Measurements from ENCODE around the gene PIF1. TPM values are rescaled to one million over a fixed set of nuclear protein-coding genes. Genes with fewer than 3 reads are reported as not detected.

The PIF1 gene
- total RNA-seq, 1 donor from 2014 or later = 0.42 TPM

DNA sequence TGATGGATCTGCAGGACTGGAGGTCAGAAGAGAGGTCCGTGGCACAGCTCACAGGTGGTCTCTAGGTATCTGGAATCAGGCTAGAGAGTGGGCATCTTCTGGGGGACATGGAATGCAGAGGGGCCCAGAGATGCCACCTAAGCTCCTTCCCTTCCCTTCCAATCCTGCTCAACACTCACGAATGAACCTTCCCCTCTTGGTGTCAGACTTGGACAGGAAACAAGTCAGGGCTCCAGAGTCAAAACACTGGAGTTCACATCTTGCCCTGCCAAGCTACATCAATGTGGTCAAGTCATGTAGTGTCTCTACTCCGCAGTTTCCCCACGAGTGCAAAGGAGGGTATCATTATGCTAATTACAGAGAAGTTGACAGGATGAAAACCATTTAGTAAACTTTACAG lies 34.0 kb downstream of the PIF1 start:
- intact Hi-C loops (cut with micrococcal nuclease) = no loop called here
- no peak for DNase-seq
- ATAC-seq = no peak

DNA sequence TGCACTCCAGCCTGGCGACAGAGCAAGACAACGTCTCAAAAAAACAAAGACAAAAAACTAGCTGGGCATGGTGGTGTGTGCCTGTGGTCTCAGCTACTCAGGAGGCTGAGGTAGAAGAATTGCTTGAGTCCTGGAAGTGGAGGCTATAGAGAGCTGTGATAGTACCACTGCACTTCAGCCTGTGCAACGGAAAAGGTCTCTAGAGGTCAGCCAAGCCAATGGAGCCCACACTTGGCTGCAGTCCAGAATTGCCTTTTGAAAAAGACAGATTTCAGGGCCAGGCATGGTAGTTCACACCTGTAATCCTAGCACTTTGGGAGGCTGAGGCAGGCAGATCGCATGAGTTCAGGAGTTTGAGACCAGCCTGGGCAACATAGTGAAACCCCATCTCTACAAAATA lies 41.7 kb downstream of the PIF1 start:
- intact Hi-C loops (cut with micrococcal nuclease) = no loop called here
- peak; percentile 38 for ATAC-seq
- DNase-seq = no peak

GRCh38 chr15:64782751-64783150 lies 42.7 kb downstream of the PIF1 start:
- intact Hi-C loops (cut with micrococcal nuclease) = no loop called here
- DNase-seq (no peak), ATAC-seq (no peak)

GRCh38 chr15:64781299-64781698 lies 44.1 kb downstream of the PIF1 start:
- ATAC-seq (no peak), DNase-seq (no peak)
- intact Hi-C loops (cut with micrococcal nuclease) = no loop called here

- DNase-seq = no peak
- no peak for ATAC-seq
- intact Hi-C loops (cut with micrococcal nuclease) = no loop called here
Measured at GRCh38 chr15:64780600-64781156, 44.8 kb downstream of the PIF1 start.

- intact Hi-C loops (cut with micrococcal nuclease) = no loop called here
- DNase-seq (no peak), ATAC-seq (no peak)
Measured at GRCh38 chr15:64779630-64780029, 45.8 kb downstream of the PIF1 start.

- intact Hi-C loops (cut with micrococcal nuclease) = no loop called here
- ATAC-seq (no peak), DNase-seq (no peak)
Measured at GRCh38 chr15:64779024-64779423, 46.4 kb downstream of the PIF1 start.

- intact Hi-C loops (cut with micrococcal nuclease) = no loop called here
- DNase-seq (peak; percentile 38), ATAC-seq (no peak)
Measured at GRCh38 chr15:64776402-64776786, 49.1 kb downstream of the PIF1 start.

GRCh38 chr15:64775551-64776401 lies 49.7 kb downstream of the PIF1 start, which contains the start of gene RBPMS2:
TSS of gene RBPMS2 (minus strand) at chr15:64775589. CDS start at chr15:64775319, 270 bp downstream.
- peak; percentile 68 for ATAC-seq
- intact Hi-C loops (cut with micrococcal nuclease) = no loop called here
- peak; percentile 70 for DNase-seq

- peak; percentile 59 for DNase-seq
Measured at GRCh38 chr15:64774629-64775493, 50.6 kb downstream of the PIF1 start.

DNA sequence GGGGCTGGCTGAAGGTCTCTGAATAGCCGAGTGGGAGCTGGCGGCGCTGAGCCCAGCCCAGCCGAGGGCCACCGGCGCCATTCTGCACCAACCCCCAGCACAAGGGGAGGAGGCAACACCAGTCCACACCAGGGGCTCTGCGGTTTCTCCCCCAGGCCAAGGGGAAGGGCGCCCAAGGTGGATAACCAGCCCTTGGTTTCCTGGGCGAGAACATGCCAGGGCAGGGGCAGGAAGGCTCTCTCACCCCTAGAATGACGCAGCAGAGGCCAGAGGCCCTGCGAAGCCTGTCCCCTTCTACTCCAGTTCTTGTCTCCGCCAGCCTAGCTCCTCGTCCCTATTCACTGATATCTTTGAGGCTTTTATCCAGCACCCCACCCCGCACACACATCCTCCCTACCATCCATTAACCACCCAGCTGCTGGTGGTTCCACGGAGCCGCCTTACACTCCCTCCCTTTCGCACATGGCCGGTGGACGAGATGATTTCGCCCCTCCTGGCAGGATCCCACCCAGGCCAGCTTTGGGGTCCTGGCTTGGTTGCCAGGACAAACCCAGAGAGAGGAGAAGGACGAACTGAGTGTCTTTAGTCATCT lies 51.3 kb downstream of the PIF1 start:
- ATAC-seq (peak; percentile 44), DNase-seq (peak; percentile 44)
- intact Hi-C loops (cut with micrococcal nuclease) = no loop called here

More at GRCh38 chr15:64774629-64775493, 50.6 kb downstream of the PIF1 start:
- peak; percentile 60 for ATAC-seq
- intact Hi-C loops (cut with micrococcal nuclease) = no loop called here

DNA sequence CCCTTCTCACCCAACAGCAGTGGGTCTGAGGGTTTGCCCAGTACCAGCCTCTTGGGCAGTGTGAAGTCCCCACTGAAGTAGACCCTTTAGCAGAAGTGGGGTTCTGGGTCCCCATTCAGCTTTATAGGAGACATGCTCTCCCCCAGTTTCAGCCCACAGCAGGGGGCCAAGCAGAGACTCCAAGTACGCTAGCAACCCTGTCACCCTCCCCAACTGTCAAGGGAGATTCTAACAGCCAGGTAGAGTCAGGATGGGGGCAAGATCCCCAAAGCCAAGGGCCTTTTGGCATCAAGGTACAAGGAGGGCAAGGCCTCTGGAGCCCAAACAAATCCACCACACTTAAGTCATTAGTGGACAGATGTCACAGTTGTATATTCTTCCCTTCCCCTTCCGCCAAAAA lies 51.8 kb downstream of the PIF1 start:
- intact Hi-C loops (cut with micrococcal nuclease) = no loop called here
- ATAC-seq (no peak), DNase-seq (no peak)

GRCh38 chr15:64772964-64773363 lies 52.5 kb downstream of the PIF1 start:
- intact Hi-C loops (cut with micrococcal nuclease) = no loop called here
- no peak for ATAC-seq

GRCh38 chr15:64772488-64772887 lies 53.0 kb downstream of the PIF1 start:
- DNase-seq (no peak), ATAC-seq (no peak)
- intact Hi-C loops (cut with micrococcal nuclease) = no loop called here

More at GRCh38 chr15:64772964-64773363, 52.5 kb downstream of the PIF1 start:
- DNase-seq = no peak

- no peak for DNase-seq
- no peak for ATAC-seq
- intact Hi-C loops (cut with micrococcal nuclease) = no loop called here
Measured at GRCh38 chr15:64770626-64771025, 54.8 kb downstream of the PIF1 start.

DNA sequence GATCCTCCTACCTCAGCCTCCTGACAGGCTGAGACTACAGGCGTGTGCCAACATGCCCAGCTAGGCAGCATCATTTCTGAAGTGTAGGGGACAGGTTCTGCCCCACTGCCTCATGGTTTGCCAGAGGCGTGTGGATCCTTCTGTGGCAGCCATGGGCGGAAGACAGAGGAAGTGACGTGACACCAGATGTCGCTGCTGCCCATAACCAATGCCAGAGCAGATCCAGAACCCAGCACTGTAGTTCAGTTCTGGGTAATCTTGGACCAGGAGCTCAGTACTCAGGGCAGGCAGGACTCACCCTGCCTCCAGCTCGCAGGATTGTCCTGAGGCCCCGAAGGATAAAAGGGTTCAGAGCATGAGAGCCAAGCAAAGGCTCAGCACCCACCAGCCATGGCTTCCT lies 58.2 kb downstream of the PIF1 start:
- ATAC-seq = no peak
- DNase-seq = no peak

GRCh38 chr15:64766058-64766457 lies 59.4 kb downstream of the PIF1 start:
- intact Hi-C loops (cut with micrococcal nuclease) = no loop called here
- DNase-seq (no peak), ATAC-seq (peak; percentile 14)

More for the DNA sequence above, 58.2 kb downstream of the PIF1 start:
- intact Hi-C loops (cut with micrococcal nuclease) = no loop called here
